ENCODE measurements around the gene AFF3.
"Not testable (repeated sequence)": the region's sequence is repeated elsewhere in the genome, so short reads cannot be mapped to it uniquely, and the experiment has no call there.

GRCh38 chr2:99927690-99928207 lies 214.6 kb downstream of the AFF3 start:
- TF ChIP-seq CTCF (IDR thresholded peaks at IDR 0.05; ENCODE audit: low read depth, low read length, poor library complexity, severe bottlenecking); EZH2phosphoT487 (IDR thresholded peaks at IDR 0.05; ENCODE audit: borderline replicate concordance, low read length): not testable (repeated sequence)
